Measurements from ENCODE around the gene MVB12B. TPM values are rescaled to one million over a fixed set of nuclear protein-coding genes. Genes with fewer than 3 reads are reported as not detected.

The MVB12B gene
- total RNA-seq, 4 donors from 2014 or later, result 8.5 to 13.0 (median 10.5) TPM

DNA sequence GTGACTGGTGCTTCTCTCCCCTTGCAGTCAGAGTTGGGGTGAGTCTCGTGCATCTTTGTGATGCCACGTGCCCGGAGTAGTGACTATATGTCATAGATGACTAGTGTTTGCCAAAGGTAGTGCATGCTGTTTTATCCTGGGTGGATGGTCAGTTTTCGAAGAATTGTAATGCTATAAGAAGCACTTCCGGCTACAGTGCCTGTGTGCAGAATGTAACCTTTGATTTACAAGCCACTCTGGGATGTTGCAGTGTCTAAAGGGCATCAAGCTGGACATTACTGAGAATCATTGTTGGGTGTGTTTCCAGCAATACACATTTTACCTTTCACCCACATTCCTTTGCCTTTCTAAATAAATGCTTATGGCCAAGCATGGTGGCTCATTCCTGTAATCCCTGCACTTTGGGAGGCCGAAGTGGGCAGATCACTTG lies 16.7 kb downstream of the MVB12B start:
- TF ChIP-seq CTCF (IDR thresholded peaks at IDR 0.05; ENCODE audit: low read depth), result no peak

DNA sequence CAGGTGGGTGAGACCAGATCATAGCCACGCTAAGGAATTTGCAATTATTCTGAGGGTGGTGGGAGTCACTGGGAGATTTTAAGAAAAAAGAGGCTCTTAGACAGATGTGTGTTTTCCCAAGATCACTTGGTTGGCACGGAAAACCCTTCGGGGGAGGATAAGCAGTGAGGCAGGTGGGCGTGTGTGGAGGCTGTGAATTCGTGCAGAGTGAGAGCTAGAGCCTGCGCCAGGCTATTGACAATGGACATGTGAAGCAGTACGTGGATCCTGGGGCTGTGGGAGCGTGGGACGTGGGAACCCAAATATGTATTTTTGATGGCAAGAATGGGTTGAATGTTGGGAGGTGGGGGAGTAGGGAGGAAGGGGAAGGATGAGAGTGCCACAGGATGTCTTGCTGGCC lies 19.4 kb downstream of the MVB12B start:
- no peak for TF ChIP-seq CTCF (IDR thresholded peaks at IDR 0.05; ENCODE audit: low read depth)

DNA sequence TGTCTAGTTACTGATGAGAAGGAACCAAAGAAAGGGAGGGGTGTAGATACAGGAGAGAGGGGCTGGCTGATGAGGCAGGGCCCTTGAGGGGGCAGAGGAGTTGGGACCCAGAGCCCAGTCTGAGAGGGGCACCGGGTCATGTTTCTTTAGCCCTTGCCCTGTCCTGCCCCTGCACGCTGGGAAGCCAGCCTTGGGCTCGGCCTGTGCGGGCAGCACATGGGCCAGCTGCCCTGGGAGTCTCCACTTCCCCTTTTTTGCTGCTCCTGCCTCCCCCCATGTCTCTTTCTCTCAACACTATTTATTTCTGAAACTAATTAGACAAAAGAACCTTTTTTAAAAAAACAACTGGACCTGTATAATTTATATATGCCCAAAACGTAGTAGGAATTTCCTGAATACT lies 20.5 kb downstream of the MVB12B start:
- no peak for TF ChIP-seq CTCF (IDR thresholded peaks at IDR 0.05; ENCODE audit: low read depth)

DNA sequence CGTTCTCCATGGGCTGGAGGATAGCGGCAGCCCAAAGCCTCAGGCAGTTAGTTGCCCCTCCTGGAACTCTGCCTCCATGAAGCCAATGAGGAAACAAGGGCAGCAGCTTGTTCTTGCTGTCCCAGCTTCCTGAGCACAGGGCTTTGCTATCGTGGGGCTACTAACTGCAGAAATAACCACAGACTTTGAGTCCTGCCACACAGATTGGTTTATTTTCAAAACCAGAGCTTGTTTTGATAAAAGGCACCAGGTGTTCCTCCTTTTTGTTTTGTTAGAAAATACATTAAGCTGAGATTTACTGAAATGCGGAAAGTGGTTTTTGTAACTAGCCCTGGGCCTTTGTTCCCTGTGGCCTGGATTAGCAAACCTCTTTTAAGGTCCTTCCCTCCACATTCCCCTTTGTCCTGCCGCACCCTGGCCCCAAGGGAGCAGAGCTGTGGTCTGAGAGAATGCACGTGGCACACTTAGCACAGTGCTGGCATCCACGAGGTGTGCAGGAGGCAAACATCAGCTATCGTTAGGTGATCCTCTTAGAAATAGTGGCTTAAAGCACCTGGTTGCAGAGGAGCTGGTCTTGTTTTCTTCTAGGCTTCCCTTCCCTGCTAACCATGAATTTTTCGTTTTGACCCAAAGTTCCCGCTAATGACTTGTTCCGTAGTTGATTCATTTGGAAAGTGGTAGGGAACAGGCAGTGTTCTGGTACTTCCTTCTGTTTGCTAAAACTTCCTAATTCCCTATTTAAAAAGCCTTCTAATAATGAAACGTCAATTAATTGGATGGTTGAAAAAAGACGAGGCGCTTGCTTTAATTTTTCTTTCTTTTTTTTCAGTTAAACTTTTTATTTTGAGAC lies 21.5 kb downstream of the MVB12B start:
- no peak for TF ChIP-seq CTCF (IDR thresholded peaks at IDR 0.05; ENCODE audit: low read depth)

- TF ChIP-seq CTCF (IDR thresholded peaks at IDR 0.05; ENCODE audit: low read depth), result no peak
Observed at GRCh38 chr9:126348911-126349550, 22.4 kb downstream of the MVB12B start.

GRCh38 chr9:126354887-126355770 lies 28.5 kb downstream of the MVB12B start:
- TF ChIP-seq CTCF (IDR thresholded peaks at IDR 0.05; ENCODE audit: low read depth), result no peak
